Fibroblast of pulmonary artery (primary cell): ENCODE results near the gene ATP5F1D.

Experiments
- DNase-seq: peaks from one replicate; pipeline ENCODE4 v3.0.0-alpha.2; 2010; ENCODE audit warnings: low read depth
- H3K4me3 ChIP-seq: replicated peaks from 2 replicates; pipeline ENCODE4 v1.5.1; 2011; ENCODE audit warnings: low read depth, mild to moderate bottlenecking, control low read depth, low read length, moderate library complexity
- CTCF ChIP-seq: IDR thresholded peaks from 2 replicates; pipeline ENCODE4 v1.5.1; 2011; ENCODE audit warnings: mild to moderate bottlenecking, control low read depth, low read length, inconsistent platforms; ENCODE audit errors: missing control alignments

ATP5F1D gene

GRCh38 chr19:1247748-1248138 lies 6.2 kb downstream of the ATP5F1D start:
- H3K4me3 ChIP-seq, result peak overlapping the region; percentile 73
- no peak for TF ChIP-seq CTCF
- DNase-seq, result no peak

- peak; percentile 93 for DNase-seq
- peak within 1 kb of the TSS; percentile 73 for H3K4me3 ChIP-seq
- TF ChIP-seq CTCF, result peak; percentile 17
These were observed 6.7 kb downstream of the ATP5F1D start, which contains the start of gene MIDN for GRCh38 chr19:1248139-1248785. TSS of gene MIDN (plus strand) at chr19:1248583. CDS start at chr19:1250297, 1,714 bp downstream.

GRCh38 chr19:1248786-1249297 lies 7.3 kb downstream of the ATP5F1D start:
- peak; percentile 80 for DNase-seq
- H3K4me3 ChIP-seq, result peak overlapping the region; percentile 73
- TF ChIP-seq CTCF, result peak; percentile 6

- DNase-seq, result peak; percentile 97
- H3K4me3 ChIP-seq, result peak overlapping the region; percentile 85
- TF ChIP-seq CTCF, result no peak
These were observed 7.9 kb downstream of the ATP5F1D start for GRCh38 chr19:1249298-1249989.

- DNase-seq, result no peak
- peak overlapping the region; percentile 85 for H3K4me3 ChIP-seq
- TF ChIP-seq CTCF, result no peak
These were observed 8.5 kb downstream of the ATP5F1D start for GRCh38 chr19:1249990-1250436.

DNA sequence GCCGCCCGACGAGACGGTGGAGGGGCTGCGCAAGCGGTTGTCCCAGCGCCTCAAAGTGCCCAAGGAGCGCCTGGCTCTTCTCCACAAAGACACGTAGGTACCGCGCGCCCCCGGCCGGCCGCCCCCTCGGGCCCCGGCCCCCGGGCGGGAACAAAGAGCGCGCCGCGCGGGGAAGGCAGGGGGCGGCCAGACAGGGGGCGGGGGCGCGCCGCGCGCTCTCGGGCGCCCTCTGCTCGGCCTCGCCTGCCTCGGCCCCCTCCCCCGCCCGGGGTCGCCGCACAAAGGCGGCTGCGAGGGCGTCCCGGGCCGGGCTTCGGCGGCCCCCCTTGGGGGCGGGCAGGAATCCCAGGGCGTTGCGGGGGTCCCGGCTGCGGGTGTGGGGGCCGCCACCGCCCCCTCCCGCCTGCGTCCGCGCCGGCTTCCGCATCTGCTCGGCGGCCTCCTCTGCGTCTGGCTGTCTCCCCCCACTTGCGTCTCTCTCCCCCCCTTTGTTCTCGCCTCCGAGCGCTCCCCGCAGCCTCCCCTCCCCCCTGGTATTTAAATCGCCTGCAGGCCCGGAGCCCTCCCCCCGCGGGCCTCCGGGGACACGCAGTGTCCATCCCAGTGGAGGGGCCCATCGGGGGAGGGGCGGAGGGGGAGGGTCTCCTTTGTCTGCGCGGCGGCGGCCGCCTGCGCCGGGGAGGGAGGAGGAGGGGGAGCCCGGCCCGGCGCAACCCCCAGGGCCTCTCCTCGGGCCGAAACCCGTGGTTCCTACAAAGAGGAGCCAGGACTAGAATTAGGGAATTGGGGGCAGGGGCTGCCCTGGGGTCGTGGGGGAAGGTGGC lies 9.1 kb downstream of the ATP5F1D start:
- peak; percentile 82 for DNase-seq
- no peak for TF ChIP-seq CTCF
- H3K4me3 ChIP-seq, result peak overlapping the region; percentile 85
